Measurements from ENCODE around the gene TMEM147. TPM values are rescaled to one million over a fixed set of nuclear protein-coding genes. Genes with fewer than 3 reads are reported as not detected.

TMEM147 gene
- total and polyA plus RNA-seq, 2 of the 13 experiments (the other 11 are each of a cell fraction or from before 2014, with no cell fraction given): 141 to 176 TPM

GRCh38 chr19:35509018-35509652 lies 36.3 kb upstream of the TMEM147 start (continued):
- TF ChIP-seq ZNF878 (CRISPR knock-in tag; IDR thresholded peaks at IDR 0.05): no peak
- TF ChIP-seq GMEB1 (CRISPR knock-in tag; IDR thresholded peaks at IDR 0.05; ENCODE audit: borderline replicate concordance): no peak
- no peak for TF ChIP-seq ZNF678 (CRISPR knock-in tag; IDR thresholded peaks at IDR 0.05)
- TF ChIP-seq KLF12 (CRISPR knock-in tag; IDR thresholded peaks at IDR 0.05; ENCODE audit: borderline replicate concordance): 0 out of 2 replicates have a peak, but pooled peaks have one; percentile 56
- TF ChIP-seq PCBP2 (optimal IDR thresholded peaks at IDR 0.05; ENCODE audit: low read depth, low read length, poor library complexity, severe bottlenecking): no peak
- TF ChIP-seq ZNF280D (CRISPR knock-in tag; IDR thresholded peaks at IDR 0.05): no peak
- TF ChIP-seq ZNF260 (CRISPR knock-in tag; IDR thresholded peaks at IDR 0.05; ENCODE audit: borderline replicate concordance, low read depth): no peak
- peak; percentile 32; the same call in 1 of the 2 replicates for TF ChIP-seq POLR2AphosphoS5 (IDR thresholded peaks at IDR 0.05; ENCODE audit: low read depth, low read length)
- TF ChIP-seq ONECUT2 (CRISPR knock-in tag; IDR thresholded peaks at IDR 0.05): no peak
- TF ChIP-seq CENPBD1 (CRISPR knock-in tag; IDR thresholded peaks at IDR 0.05; ENCODE audit: borderline replicate concordance, low read depth): no peak
- no peak for TF ChIP-seq BRF2 (CRISPR knock-in tag; IDR thresholded peaks at IDR 0.05)
- TF ChIP-seq ZSCAN31 (CRISPR knock-in tag; IDR thresholded peaks at IDR 0.05; ENCODE audit: low read depth): 0 out of 2 replicates have a peak, but pooled peaks have one; percentile 10
- no peak for TF ChIP-seq ZMAT5 (CRISPR knock-in tag; IDR thresholded peaks at IDR 0.05; ENCODE audit: borderline replicate concordance, low read depth)
- TF ChIP-seq ZSCAN20 (CRISPR knock-in tag; IDR thresholded peaks at IDR 0.05; ENCODE audit: borderline replicate concordance): no peak
- no peak for TF ChIP-seq IRF1 (CRISPR knock-in tag; IDR thresholded peaks at IDR 0.05; ENCODE audit: low read depth)
- no peak for TF ChIP-seq SNAPC2 (CRISPR knock-in tag; IDR thresholded peaks at IDR 0.05)
- no peak for TF ChIP-seq CENPT (CRISPR knock-in tag; IDR thresholded peaks at IDR 0.05; ENCODE audit: low read depth)
- TF ChIP-seq GATAD1 (CRISPR knock-in tag; IDR thresholded peaks at IDR 0.05): no peak
- no peak for TF ChIP-seq ZNF772 (CRISPR knock-in tag; IDR thresholded peaks at IDR 0.05)
- no peak for TF ChIP-seq ZNF567 (CRISPR knock-in tag; IDR thresholded peaks at IDR 0.05; ENCODE audit: borderline replicate concordance)

Measured in HepG2 (cell line).